Stomach smooth muscle (tissue), 2 donors: ENCODE data around the gene OR2AG2.

Experiments used
- H3K27ac ChIP-seq: one replicate; pipeline ENCODE4 v1.7.0; 2013; ENCODE audit warnings: mild to moderate bottlenecking, low read length, inconsistent platforms
- H3K27me3 ChIP-seq, 2 donors: one replicate each; pipeline ENCODE4 v1.7.0; 2013; ENCODE audit warnings: low read length in 2 of 2; ENCODE audit not compliant: insufficient read depth in 2 of 2, control insufficient read depth in 1 of 2
- H3K36me3 ChIP-seq, 2 donors: one replicate each; pipeline ENCODE4 v1.7.0; 2013; ENCODE audit warnings: low read length in 2 of 2; ENCODE audit not compliant: control insufficient read depth in 2 of 2, insufficient read depth in 2 of 2
- H3K4me1 ChIP-seq: one replicate; pipeline ENCODE4 v1.7.0; 2013; ENCODE audit warnings: low read length; ENCODE audit not compliant: control insufficient read depth, insufficient read depth
- H3K4me3 ChIP-seq, 2 donors: one replicate each; pipeline ENCODE4 v1.7.0; 2013; ENCODE audit warnings: low read length in 2 of 2
- H3K9ac ChIP-seq, 2 donors: one replicate each; pipeline ENCODE4 v1.7.0; 2013; ENCODE audit warnings: low read length in 2 of 2, mild to moderate bottlenecking in 1 of 2
- H3K9me3 ChIP-seq, 2 donors: one replicate each; pipeline ENCODE4 v1.7.0; 2013; ENCODE audit warnings: low read length in 2 of 2; ENCODE audit not compliant: control insufficient read depth in 2 of 2
- donor health status: healthy.
- donor health status: Pancreatic carcinoma.

The OR2AG2 gene

GRCh38 chr11:6738590-6738989 is 33.2 kb downstream of the OR2AG2 start:
- no peaks in the 10 kb centered on the region for H3K4me1 ChIP-seq

GRCh38 chr11:6737872-6738466 is 33.8 kb downstream of the OR2AG2 start:
- H3K4me1 ChIP-seq, result no peaks in the 10 kb centered on the region
- H3K36me3 ChIP-seq, result no peaks in the 10 kb centered on the region
- no peak overlapping the region for H3K9ac ChIP-seq
- H3K9me3 ChIP-seq, result no peaks in the 10 kb centered on the region
- no peaks in the 10 kb centered on the region for H3K27me3 ChIP-seq
- no peak overlapping the region for H3K4me3 ChIP-seq
- H3K27ac ChIP-seq, result no peak overlapping the region

More at GRCh38 chr11:6738590-6738989, 33.2 kb downstream of the OR2AG2 start:
- no peak overlapping the region for H3K9ac ChIP-seq
- H3K9me3 ChIP-seq, result no peaks in the 10 kb centered on the region
- H3K27me3 ChIP-seq, result no peaks in the 10 kb centered on the region
- H3K4me3 ChIP-seq, result no peak overlapping the region
- H3K27ac ChIP-seq, result no peak overlapping the region
- H3K36me3 ChIP-seq, result no peaks in the 10 kb centered on the region

- no peak overlapping the region for H3K27ac ChIP-seq
- no peak overlapping the region for H3K9ac ChIP-seq
- H3K4me1 ChIP-seq, result no peaks in the 10 kb centered on the region
- no peaks in the 10 kb centered on the region for H3K27me3 ChIP-seq
- no peak overlapping the region for H3K4me3 ChIP-seq
- H3K9me3 ChIP-seq, result no peaks in the 10 kb centered on the region
- H3K36me3 ChIP-seq, result no peaks in the 10 kb centered on the region
These were observed 35.2 kb downstream of the OR2AG2 start for GRCh38 chr11:6736495-6737121.

GRCh38 chr11:6735306-6735705 is 36.5 kb downstream of the OR2AG2 start:
- H3K9ac ChIP-seq, result no peak overlapping the region
- H3K9me3 ChIP-seq, result no peaks in the 10 kb centered on the region
- H3K4me3 ChIP-seq, result no peak overlapping the region
- H3K27ac ChIP-seq, result no peak overlapping the region
- no peaks in the 10 kb centered on the region for H3K27me3 ChIP-seq
- H3K36me3 ChIP-seq, result no peaks in the 10 kb centered on the region
- H3K4me1 ChIP-seq, result no peaks in the 10 kb centered on the region

- H3K36me3 ChIP-seq, result no peaks in the 10 kb centered on the region
- H3K9me3 ChIP-seq, result no peaks in the 10 kb centered on the region
- H3K4me1 ChIP-seq, result no peaks in the 10 kb centered on the region
- H3K27me3 ChIP-seq, result no peaks in the 10 kb centered on the region
- no peak overlapping the region for H3K9ac ChIP-seq
- H3K27ac ChIP-seq, result no peak overlapping the region
- H3K4me3 ChIP-seq, result no peak overlapping the region
These were observed 37.2 kb downstream of the OR2AG2 start for GRCh38 chr11:6734616-6735015.

- no peak overlapping the region for H3K27ac ChIP-seq
- no peak overlapping the region for H3K4me3 ChIP-seq
- no peaks in the 10 kb centered on the region for H3K27me3 ChIP-seq
- H3K9me3 ChIP-seq, result no peaks in the 10 kb centered on the region
- no peaks in the 10 kb centered on the region for H3K4me1 ChIP-seq
- no peaks in the 10 kb centered on the region for H3K36me3 ChIP-seq
- no peak overlapping the region for H3K9ac ChIP-seq
These were observed 38.2 kb downstream of the OR2AG2 start for GRCh38 chr11:6733326-6734275.

- Histone ChIP-seq H3K36me3 (no peaks in the 10 kb centered on the region), H3K27ac (no peak overlapping the region), H3K9ac (no peak overlapping the region), H3K4me1 (no peaks in the 10 kb centered on the region), H3K4me3 (no peak overlapping the region), H3K27me3 (no peaks in the 10 kb centered on the region), H3K9me3 (peaks cover 0 to 4% of the 10 kb centered on the region in 2 donors)
These were observed 43.6 kb downstream of the OR2AG2 start for GRCh38 chr11:6727971-6728760.

GRCh38 chr11:6725386-6725896 is 46.3 kb downstream of the OR2AG2 start:
- no peaks in the 10 kb centered on the region for H3K4me1 ChIP-seq
- H3K27me3 ChIP-seq, result no peaks in the 10 kb centered on the region
- H3K36me3 ChIP-seq, result no peaks in the 10 kb centered on the region
- peaks cover 0 to 4% of the 10 kb centered on the region in 2 donors for H3K9me3 ChIP-seq
- no peak overlapping the region for H3K4me3 ChIP-seq
- no peak overlapping the region for H3K9ac ChIP-seq
- no peak overlapping the region for H3K27ac ChIP-seq

GRCh38 chr11:6724013-6724412 is 47.8 kb downstream of the OR2AG2 start:
- Histone ChIP-seq H3K9ac (no peak overlapping the region), H3K9me3 (peaks cover 0 to 4% of the 10 kb centered on the region in 2 donors), H3K27ac (no peak overlapping the region), H3K27me3 (no peaks in the 10 kb centered on the region), H3K36me3 (no peaks in the 10 kb centered on the region), H3K4me1 (no peaks in the 10 kb centered on the region), H3K4me3 (no peak overlapping the region)

GRCh38 chr11:6721343-6721742 is 50.4 kb downstream of the OR2AG2 start:
- no peaks in the 10 kb centered on the region for H3K4me1 ChIP-seq
- H3K27ac ChIP-seq, result no peak overlapping the region
- no peak overlapping the region for H3K9ac ChIP-seq
- H3K4me3 ChIP-seq, result no peak overlapping the region
- no peaks in the 10 kb centered on the region for H3K9me3 ChIP-seq
- no peaks in the 10 kb centered on the region for H3K36me3 ChIP-seq
- H3K27me3 ChIP-seq, result peaks cover 0 to 3% of the 10 kb centered on the region in 2 donors
